Retinal pigment epithelial cell (primary cell): ENCODE data around the gene ATG101.

ENCODE experiments used
- DNase-seq: peaks from one replicate; pipeline ENCODE4 v3.0.0-alpha.2; 2010; ENCODE audit warnings: low read depth
- H3K4me3 ChIP-seq: 2 replicates; pipeline ENCODE4 v1.5.1; 2011; ENCODE audit warnings: mild to moderate bottlenecking, low read length, control low read depth, moderate library complexity
- CTCF ChIP-seq: conservative IDR thresholded peaks from 2 replicates; pipeline ENCODE4 v1.5.1; 2011; ENCODE audit warnings: low read depth, low read length, control low read depth, inconsistent platforms

ATG101 gene

GRCh38 chr12:52059582-52060497, 9.9 kb upstream of the ATG101 start:
- no peak for TF ChIP-seq CTCF
- no peak for DNase-seq
- H3K4me3 ChIP-seq, result no peak overlapping the region

GRCh38 chr12:52060498-52061177, 9.1 kb upstream of the ATG101 start:
- TF ChIP-seq CTCF, result no peak
- DNase-seq, result no peak
- no peak overlapping the region for H3K4me3 ChIP-seq

- H3K4me3 ChIP-seq, result no peak overlapping the region
- TF ChIP-seq CTCF, result no peak
- DNase-seq, result no peak
Observed at GRCh38 chr12:52061470-52062166, 8.2 kb upstream of the ATG101 start.

GRCh38 chr12:52062167-52063081, 7.4 kb upstream of the ATG101 start:
- DNase-seq, result no peak
- no peak for TF ChIP-seq CTCF
- no peak overlapping the region for H3K4me3 ChIP-seq

GRCh38 chr12:52063082-52063924, 6.5 kb upstream of the ATG101 start:
- no peak for DNase-seq
- H3K4me3 ChIP-seq, result no peak overlapping the region
- TF ChIP-seq CTCF, result no peak
